ENCODE data around the gene ANKRD37.

The ANKRD37 gene

GRCh38 chr4:185408432-185408831 is 11.8 kb downstream of the ANKRD37 start:
- Histone ChIP-seq H3K36me3 (peaks cover 61% of the 10 kb centered on the region), H4K20me1 (no peaks in the 10 kb centered on the region)
- TF ChIP-seq Cebpa-rat (IDR thresholded peaks at IDR 0.05), result no peak

GRCh38 chr4:185411849-185412248 is 15.2 kb downstream of the ANKRD37 start:
- no peak for TF ChIP-seq Cebpa-rat (IDR thresholded peaks at IDR 0.05)
- Histone ChIP-seq H3K4me3 (no peak overlapping the region), H4K20me1 (no peaks in the 10 kb centered on the region), H3K27ac (no peak overlapping the region), H3K4me2 (no peak overlapping the region), H3K9ac (no peak overlapping the region), H3K27me3 (no peaks in the 10 kb centered on the region), H3K4me1 (no peaks in the 10 kb centered on the region), H3K9me3 (no peaks in the 10 kb centered on the region), H3K36me3 (peaks cover 52% of the 10 kb centered on the region)

More at GRCh38 chr4:185408432-185408831, 11.8 kb downstream of the ANKRD37 start:
- Histone ChIP-seq H3K27ac (no peak overlapping the region), H3K4me3 (no peak overlapping the region), H3K27me3 (no peaks in the 10 kb centered on the region), H3K4me2 (no peak overlapping the region), H3K9me3 (no peaks in the 10 kb centered on the region), H3K9ac (no peak overlapping the region), H3K4me1 (no peaks in the 10 kb centered on the region)

- H3K4me2 ChIP-seq, result no peak overlapping the region
- no peaks in the 10 kb centered on the region for H4K20me1 ChIP-seq
- no peak for TF ChIP-seq Cebpa-rat (IDR thresholded peaks at IDR 0.05)
- H3K9ac ChIP-seq, result no peak overlapping the region
- H3K27ac ChIP-seq, result no peak overlapping the region
- no peaks in the 10 kb centered on the region for H3K9me3 ChIP-seq
- no peaks in the 10 kb centered on the region for H3K27me3 ChIP-seq
- peaks cover 57% of the 10 kb centered on the region for H3K36me3 ChIP-seq
- no peaks in the 10 kb centered on the region for H3K4me1 ChIP-seq
- H3K4me3 ChIP-seq, result no peak overlapping the region
Measured at GRCh38 chr4:185412412-185412811, 15.8 kb downstream of the ANKRD37 start.

DNA sequence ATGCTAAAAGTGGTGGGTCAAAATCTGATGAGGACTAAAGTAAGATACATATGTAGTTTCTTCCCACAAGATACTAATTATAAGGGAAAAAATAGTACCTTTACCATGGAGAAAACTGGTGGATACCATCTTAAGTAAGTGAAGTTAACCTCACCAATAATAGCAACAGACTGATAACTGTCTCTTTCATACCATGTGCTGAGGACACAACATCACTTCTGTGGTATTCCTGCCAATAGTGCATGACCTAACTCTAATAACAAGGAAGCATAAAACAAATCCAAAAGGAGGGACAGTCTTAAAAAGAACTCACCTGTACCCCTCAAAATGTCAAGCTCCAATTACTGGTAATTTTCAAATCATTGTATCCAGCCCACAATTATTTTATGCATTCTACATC is 20.3 kb downstream of the ANKRD37 start:
- no peak overlapping the region for H3K27ac ChIP-seq
- H3K4me3 ChIP-seq, result no peak overlapping the region
- TF ChIP-seq Cebpa-rat (IDR thresholded peaks at IDR 0.05), result no peak
- no peaks in the 10 kb centered on the region; the same call in 1 of the 2 replicates for H3K4me1 ChIP-seq
- no peaks in the 10 kb centered on the region for H3K27me3 ChIP-seq
- H3K4me2 ChIP-seq, result no peak overlapping the region
- H3K9ac ChIP-seq, result no peak overlapping the region
- peaks cover 54% of the 10 kb centered on the region for H3K36me3 ChIP-seq
- no peaks in the 10 kb centered on the region for H4K20me1 ChIP-seq
- H3K9me3 ChIP-seq, result no peaks in the 10 kb centered on the region

DNA sequence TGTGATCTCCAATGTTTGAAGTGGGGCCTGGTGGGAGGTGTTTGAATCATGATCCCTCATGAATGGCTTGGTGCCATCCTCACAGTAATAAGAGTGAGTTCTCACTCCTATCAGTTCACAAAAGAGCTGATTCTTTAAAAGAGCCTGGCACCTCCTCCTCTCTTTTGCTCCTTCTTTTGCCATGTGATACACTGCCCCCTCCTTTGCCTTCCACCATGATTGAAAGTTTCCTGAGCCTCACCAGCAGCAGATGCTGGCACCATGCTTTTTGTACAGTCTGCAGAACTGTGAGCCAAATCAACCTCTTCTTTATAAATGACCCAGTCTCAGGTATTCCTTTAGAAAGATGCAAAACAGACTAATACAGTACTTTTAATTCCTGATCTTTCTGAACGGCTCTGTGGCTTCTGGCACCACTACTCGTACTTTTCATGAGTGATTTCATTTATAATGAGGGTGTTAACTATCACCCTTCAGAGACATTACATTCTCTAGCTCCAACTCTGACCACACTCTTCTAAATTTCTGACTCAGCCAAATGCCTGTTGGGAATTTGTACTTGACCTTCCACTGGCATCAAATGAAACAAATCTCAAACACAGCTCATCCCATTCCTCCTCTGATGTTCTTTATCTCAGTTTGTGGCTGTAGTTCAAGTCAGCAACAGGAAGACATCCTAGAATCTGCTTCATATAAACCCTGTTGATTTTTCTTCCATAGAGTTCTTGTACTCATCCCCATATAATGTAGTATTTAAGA is 24.9 kb downstream of the ANKRD37 start:
- no peak overlapping the region for H3K9ac ChIP-seq
- H3K9me3 ChIP-seq, result no peaks in the 10 kb centered on the region
- no peak for TF ChIP-seq Cebpa-rat (IDR thresholded peaks at IDR 0.05)

DNA sequence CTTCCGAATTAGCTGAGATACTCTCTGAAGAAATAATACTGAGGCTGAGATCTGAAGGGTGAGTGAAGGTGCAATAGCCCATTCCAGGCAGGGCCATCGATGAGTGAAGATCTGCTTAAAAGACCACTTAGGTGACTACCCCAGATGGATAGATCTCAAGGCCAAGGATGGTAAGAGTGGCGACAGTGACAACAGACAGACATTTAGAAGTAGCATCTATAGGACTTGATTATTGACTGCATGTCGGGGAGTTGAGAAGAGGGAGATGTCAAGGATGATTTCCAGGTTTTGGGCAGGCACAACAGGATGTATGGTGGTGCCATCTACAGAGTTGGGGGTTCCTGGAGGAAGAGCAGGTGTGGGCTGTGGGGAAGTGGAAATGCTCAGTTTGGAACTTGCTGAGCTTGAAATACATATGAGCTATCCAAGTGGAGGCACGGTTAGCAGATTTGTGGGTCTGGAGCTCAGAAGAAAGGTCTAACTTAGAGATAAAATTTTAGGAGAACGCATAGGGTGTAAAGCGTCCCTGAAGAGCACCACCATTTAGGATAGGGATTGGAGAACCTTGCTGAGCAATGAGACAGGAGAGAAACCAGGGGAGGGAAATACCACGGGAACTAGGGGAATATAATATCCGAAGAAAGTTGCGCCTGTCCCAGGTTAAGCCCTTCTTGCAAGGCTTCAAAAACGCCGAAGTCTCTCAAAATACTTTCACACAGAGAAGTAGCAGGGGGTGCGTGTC is 28.4 kb downstream of the ANKRD37 start:
- Histone ChIP-seq H3K4me1 (peaks cover 24% of the 10 kb centered on the region), H3K27ac (peak overlapping the region; percentile 99), H3K4me3 (peak overlapping the region; percentile 77), H3K4me2 (peak overlapping the region; percentile 96), H3K9me3 (no peaks in the 10 kb centered on the region), H3K36me3 (peaks cover 14% of the 10 kb centered on the region), H3K9ac (peak overlapping the region; percentile 99), H4K20me1 (no peaks in the 10 kb centered on the region), H3K27me3 (no peaks in the 10 kb centered on the region)
- TF ChIP-seq Cebpa-rat (IDR thresholded peaks at IDR 0.05), result no peak

More for the DNA sequence above, 24.9 kb downstream of the ANKRD37 start:
- Histone ChIP-seq H3K4me1 (peaks cover 19% of the 10 kb centered on the region), H4K20me1 (no peaks in the 10 kb centered on the region), H3K27ac (no peak overlapping the region), H3K4me3 (no peak overlapping the region), H3K27me3 (no peaks in the 10 kb centered on the region), H3K4me2 (no peak overlapping the region), H3K36me3 (peaks cover 30% of the 10 kb centered on the region)

- Histone ChIP-seq H3K36me3 (peaks cover 14% of the 10 kb centered on the region), H3K9me3 (no peaks in the 10 kb centered on the region), H3K4me2 (peak within 1 kb of the TSS; percentile 96), H3K27me3 (no peaks in the 10 kb centered on the region), H3K4me3 (peak within 1 kb of the TSS; percentile 77), H3K4me1 (peaks cover 24% of the 10 kb centered on the region), H3K9ac (peak within 1 kb of the TSS; percentile 99), H4K20me1 (no peaks in the 10 kb centered on the region), H3K27ac (peak within 1 kb of the TSS; percentile 99)
- no peak for TF ChIP-seq Cebpa-rat (IDR thresholded peaks at IDR 0.05)
Measured at GRCh38 chr4:185425647-185426352, 29.2 kb downstream of the ANKRD37 start, which contains the start of gene UFSP2. Gene UFSP2, minus strand, starts transcription at chr4:185425964. Its CDS starts 96 bp downstream, at chr4:185425868.

DNA sequence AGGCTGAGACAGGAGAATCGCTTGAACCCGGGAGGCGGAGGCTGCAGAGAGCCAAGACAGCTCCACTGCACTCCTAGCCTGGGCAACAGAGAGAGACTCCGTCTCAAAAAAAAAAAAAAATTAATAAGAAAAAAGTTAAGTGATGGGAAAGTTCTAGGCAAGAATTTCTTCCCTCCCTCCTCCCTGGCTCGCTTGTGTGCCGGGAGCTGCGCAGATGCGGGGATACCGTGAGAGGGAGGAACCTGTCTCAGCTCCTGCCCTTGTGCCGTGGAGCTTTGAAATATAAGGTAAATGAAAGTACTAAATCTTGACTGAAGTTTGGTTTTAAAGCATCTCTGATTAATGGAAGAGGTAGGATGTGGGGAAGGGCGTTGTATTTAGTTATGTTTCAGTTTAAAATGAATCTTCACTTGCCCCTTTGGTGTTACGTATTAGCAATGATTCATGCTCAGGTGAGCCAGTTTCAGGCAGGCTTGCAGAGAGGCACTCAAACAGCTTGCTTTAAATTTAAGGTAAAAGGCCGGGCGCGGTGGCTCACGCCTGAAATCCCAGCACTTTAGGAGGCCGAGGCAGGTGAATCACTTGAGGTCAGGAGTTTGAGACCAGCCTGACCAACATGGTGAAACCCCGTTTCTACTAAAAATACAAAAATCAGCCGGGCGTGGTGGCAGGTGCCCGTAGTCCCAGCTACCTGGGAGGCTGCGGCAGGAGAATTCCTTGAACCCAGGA is 30.5 kb downstream of the ANKRD37 start:
- Histone ChIP-seq H3K4me2 (peak overlapping the region; percentile 96; the same call in 1 of the 2 replicates), H3K36me3 (peaks cover 1% of the 10 kb centered on the region), H3K4me1 (peaks cover 24% of the 10 kb centered on the region), H3K9me3 (no peaks in the 10 kb centered on the region), H3K9ac (no peak overlapping the region), H3K4me3 (no peak overlapping the region), H4K20me1 (no peaks in the 10 kb centered on the region), H3K27ac (no peak overlapping the region), H3K27me3 (no peaks in the 10 kb centered on the region)
- TF ChIP-seq Cebpa-rat (IDR thresholded peaks at IDR 0.05), result no peak

DNA sequence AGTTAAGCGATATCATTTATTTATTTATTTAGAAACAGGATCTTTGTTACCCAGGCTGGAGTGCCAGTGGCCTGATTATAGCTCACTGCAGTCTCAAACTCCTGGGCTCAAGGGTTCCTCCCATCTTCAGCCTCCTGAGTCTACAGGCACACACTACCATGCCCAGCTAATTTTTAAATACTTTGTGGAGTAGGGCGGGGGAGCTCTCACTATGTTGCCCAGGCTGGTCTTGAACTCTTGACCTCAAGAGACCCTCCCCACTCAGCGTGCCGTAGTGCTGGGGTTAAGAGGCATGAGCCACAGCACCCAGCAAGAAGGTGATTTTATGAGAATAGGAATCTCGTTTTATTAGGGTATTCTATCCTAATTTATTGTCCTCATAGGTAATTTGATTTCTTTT is 33.0 kb downstream of the ANKRD37 start:
- Histone ChIP-seq H3K4me3 (no peak overlapping the region), H3K9ac (no peak overlapping the region), H3K27me3 (no peaks in the 10 kb centered on the region), H3K36me3 (no peaks in the 10 kb centered on the region), H3K4me2 (no peak overlapping the region), H3K27ac (no peak overlapping the region), H3K9me3 (no peaks in the 10 kb centered on the region), H4K20me1 (no peaks in the 10 kb centered on the region), H3K4me1 (peaks cover 15% of the 10 kb centered on the region)
- no peak for TF ChIP-seq Cebpa-rat (IDR thresholded peaks at IDR 0.05)
